Subcutaneous abdominal adipose tissue (tissue), 5 donors: Measurements from ENCODE around the gene ABCB10.
"Not testable (repeated sequence)": the region's sequence is repeated elsewhere in the genome, so short reads cannot be mapped to it uniquely, and the experiment has no call there.

Source experiments
- H3K27ac ChIP-seq: one replicate; pipeline ENCODE4 v1.7.0; 2013; ENCODE audit warnings: low read depth, mild to moderate bottlenecking, inconsistent platforms, low read length, moderate library complexity
- H3K27me3 ChIP-seq, 5 donors: one replicate each; pipeline ENCODE4 v1.7.0; 2013; ENCODE audit warnings: low read length in 5 of 5, inconsistent platforms in 1 of 5; ENCODE audit not compliant: control insufficient read depth in 5 of 5, insufficient read depth in 4 of 5
- H3K36me3 ChIP-seq, 5 donors: one replicate each; pipeline ENCODE4 v1.7.0; 2013; ENCODE audit warnings: low read length in 5 of 5; ENCODE audit not compliant: control insufficient read depth in 5 of 5, insufficient read depth in 5 of 5
- H3K4me1 ChIP-seq, 5 donors: one replicate each; pipeline ENCODE4 v1.7.0; 2013; ENCODE audit warnings: low read length in 5 of 5, mild to moderate bottlenecking in 3 of 5, moderate library complexity in 1 of 5; ENCODE audit not compliant: control insufficient read depth in 5 of 5, insufficient read depth in 5 of 5
- H3K4me3 ChIP-seq, 5 donors: one replicate each; pipeline ENCODE4 v1.7.0; 2013; ENCODE audit warnings: low read length in 5 of 5, low read depth in 1 of 5
- H3K9ac ChIP-seq, 5 donors: one replicate each; pipeline ENCODE4 v1.7.0; 2013; ENCODE audit warnings: low read length in 5 of 5, mild to moderate bottlenecking in 4 of 5, moderate library complexity in 3 of 5
- H3K9me3 ChIP-seq, 5 donors: one replicate each; pipeline ENCODE4 v1.7.0; 2013; ENCODE audit warnings: low read length in 5 of 5; ENCODE audit not compliant: control insufficient read depth in 5 of 5
- donor health status: healthy.
- donor health status: healthy.
- donor health status: healthy.
- donor health status: healthy.
- donor health status: healthy.

Gene ABCB10

DNA sequence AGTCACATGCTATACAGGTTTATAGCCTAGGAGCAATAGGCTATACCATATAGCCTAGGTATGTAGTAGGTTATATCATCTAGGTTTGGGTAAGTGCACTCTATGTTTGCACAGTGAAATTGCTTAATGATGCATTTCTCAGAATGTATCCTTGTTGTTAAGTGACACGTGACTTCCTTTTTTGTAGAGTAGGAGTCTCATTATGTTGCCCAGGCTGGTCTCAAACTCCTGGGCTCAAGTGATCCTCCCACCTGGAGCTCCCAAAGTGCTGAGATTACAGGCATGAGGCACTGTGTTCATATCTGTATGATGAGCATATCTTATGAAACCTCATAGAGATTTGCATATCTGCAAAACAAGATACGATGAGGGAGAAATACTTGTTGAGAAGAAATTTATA is 13.8 kb upstream of the ABCB10 start:
- H3K27ac ChIP-seq = no peak overlapping the region
- no peak overlapping the region for H3K4me3 ChIP-seq
- H3K27me3 ChIP-seq = no peaks in the 10 kb centered on the region
- H3K36me3 ChIP-seq = no peaks in the 10 kb centered on the region
- H3K9ac ChIP-seq = no peak overlapping the region
- H3K9me3 ChIP-seq = no peaks in the 10 kb centered on the region
- peaks cover 0 to 4% (median under 1%) of the 10 kb centered on the region in 5 donors for H3K4me1 ChIP-seq

DNA sequence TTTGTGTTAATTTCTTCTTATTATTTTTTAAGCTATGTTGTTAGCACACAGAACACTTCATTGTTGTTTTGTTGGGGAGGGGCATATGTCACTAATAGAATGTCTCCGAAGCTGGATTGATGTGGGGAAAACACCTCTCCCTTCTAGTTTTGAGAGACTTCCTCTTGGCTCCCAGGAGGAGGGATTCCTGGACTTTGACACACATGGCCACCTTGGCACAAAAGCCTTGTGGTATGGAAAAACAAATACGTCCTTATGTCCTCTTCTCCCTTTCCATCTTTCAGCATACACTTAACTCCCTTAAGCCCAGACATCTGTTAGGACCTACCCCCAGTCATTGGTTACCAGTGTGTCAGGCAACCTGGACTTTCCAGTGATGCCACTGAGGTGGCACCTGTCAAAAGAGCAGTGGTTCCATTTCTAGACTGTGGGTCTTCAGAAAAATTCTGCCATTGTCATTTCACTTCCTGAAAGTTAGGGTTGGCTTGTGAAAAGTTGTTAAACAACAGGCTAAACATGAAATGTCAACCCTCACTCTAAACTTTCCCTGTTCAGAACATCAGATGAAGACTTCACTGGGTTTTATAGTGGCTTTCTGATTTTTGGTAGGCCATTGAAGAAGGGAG is 12.5 kb upstream of the ABCB10 start:
- Histone ChIP-seq H3K9me3 (no peaks in the 10 kb centered on the region), H3K4me1 (peaks cover 0 to 9% (median 4%) of the 10 kb centered on the region in 5 donors), H3K27ac (no peak overlapping the region), H3K9ac (no peak overlapping the region), H3K36me3 (no peaks in the 10 kb centered on the region), H3K27me3 (no peaks in the 10 kb centered on the region), H3K4me3 (no peak overlapping the region)

DNA sequence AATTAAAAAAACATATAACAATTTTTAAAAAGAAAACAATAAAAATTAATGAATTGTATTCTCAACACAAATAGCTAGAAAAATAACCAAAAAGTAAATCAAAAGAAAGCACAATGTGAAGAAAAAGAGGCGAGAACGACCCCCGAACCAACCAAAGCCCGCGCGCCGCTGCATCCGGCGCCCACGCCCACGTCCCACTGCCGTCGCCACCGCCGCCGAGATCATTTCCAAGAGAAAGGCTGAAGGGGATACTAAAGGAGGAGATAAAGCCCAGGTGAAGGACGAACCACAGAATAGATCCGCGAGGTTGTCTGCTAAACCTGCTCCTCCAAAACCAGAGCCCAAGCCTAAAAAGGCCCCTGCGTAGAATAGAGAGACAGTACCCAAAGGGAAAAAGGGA is 11.8 kb upstream of the ABCB10 start:
- Histone ChIP-seq H3K36me3 (no peaks in the 10 kb centered on the region), H3K4me3 (no peak overlapping the region), H3K4me1 (peaks cover 0 to 9% (median 4%) of the 10 kb centered on the region in 5 donors), H3K9me3 (no peaks in the 10 kb centered on the region), H3K9ac (no peak overlapping the region), H3K27ac (no peak overlapping the region), H3K27me3 (no peaks in the 10 kb centered on the region)

DNA sequence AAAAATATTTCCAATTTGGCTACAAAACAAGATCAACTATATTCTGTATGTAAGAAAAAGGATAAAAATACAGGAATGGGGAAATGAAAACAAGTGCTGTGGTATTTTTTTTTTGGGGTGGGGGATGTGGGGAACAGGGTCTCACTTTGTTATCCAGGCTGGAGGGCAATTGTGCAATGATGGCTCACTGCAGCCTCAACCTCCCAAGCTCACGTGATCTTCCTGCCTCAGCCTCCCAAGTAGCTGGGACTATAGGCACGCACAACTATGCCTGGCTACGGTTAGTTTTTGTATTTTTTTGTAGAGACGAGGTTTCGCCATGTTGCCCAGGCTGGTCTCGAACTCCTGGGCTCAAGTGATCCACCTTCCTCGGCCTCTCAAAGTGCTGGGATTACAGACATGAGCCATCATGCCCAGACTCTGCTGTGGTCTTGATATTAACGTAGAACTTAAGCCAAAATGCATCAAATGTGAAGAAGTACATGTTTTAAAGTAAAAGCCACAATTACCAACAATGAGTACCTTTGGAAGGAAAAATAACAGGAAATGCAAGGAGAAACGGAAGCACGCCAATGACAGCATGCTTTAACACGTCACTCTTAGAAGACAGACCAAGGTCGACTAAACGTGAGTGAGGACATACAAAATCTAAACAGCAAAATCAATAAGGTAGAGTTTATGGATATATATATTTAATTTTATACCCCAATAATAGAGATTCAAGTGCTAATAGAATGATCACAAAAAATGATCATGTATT is 8.8 kb upstream of the ABCB10 start:
- H3K36me3 ChIP-seq = no peaks in the 10 kb centered on the region
- H3K27ac ChIP-seq = no peak overlapping the region
- H3K9me3 ChIP-seq = no peaks in the 10 kb centered on the region
- H3K4me1 ChIP-seq = peaks cover 4 to 18% (median 14%) of the 10 kb centered on the region in 5 donors
- no peaks in the 10 kb centered on the region for H3K27me3 ChIP-seq
- no peak overlapping the region for H3K9ac ChIP-seq
- peak overlapping the region in 3 of 5 donors; percentile 12 to 33 (median 18) for H3K4me3 ChIP-seq

DNA sequence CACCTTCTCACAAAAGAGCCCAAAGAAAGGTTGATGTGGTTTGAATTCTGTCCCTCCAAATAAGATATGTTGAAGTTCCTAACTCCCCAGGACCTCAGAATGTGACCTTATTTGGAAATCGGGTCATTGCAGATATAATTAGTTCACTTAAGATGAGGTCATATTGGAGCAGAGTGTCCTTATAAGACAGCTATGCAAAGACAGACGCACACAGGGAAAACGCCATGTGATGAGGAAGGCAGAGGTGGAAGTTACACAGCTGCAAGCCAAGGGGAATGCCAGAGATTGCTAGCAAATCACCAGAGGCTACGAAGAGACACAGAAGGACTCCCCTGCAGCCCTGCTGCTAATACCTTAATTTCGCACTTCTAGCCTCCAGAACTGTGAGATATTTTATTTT is 5.2 kb upstream of the ABCB10 start:
- Histone ChIP-seq H3K4me1 (peaks cover 6 to 22% (median 21%) of the 10 kb centered on the region in 5 donors), H3K9me3 (no peaks in the 10 kb centered on the region), H3K27ac (peak overlapping the region; percentile 63), H3K36me3 (no peaks in the 10 kb centered on the region), H3K27me3 (peaks cover 0 to 4% (median 0%) of the 10 kb centered on the region in 5 donors), H3K4me3 (peak overlapping the region in 1 of 5 donors; percentile 29), H3K9ac (no peak overlapping the region)

DNA sequence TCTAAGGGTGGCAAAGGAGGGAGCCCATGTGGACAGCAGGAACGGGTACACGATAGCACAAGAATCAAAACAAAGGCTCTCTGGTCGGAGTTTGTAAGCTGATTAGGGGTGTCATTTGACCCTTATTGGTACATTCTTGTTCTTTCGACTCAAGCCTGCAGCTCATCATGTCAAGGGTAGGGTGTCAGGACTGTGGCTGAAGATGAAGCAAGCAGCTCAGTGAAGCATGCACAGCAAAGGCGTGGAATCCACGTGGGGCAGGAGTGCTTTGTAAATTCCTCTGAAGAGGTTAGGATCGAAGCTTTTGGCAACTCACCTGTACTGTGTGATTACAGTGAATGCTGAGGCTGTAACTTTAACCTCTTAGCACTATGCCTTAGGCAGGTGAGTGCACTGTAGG is 4.7 kb upstream of the ABCB10 start:
- H3K9me3 ChIP-seq = no peaks in the 10 kb centered on the region
- H3K9ac ChIP-seq = no peak overlapping the region
- peaks cover 0 to 4% (median 0%) of the 10 kb centered on the region in 5 donors for H3K27me3 ChIP-seq
- peaks cover 6 to 22% (median 21%) of the 10 kb centered on the region in 5 donors for H3K4me1 ChIP-seq
- peak overlapping the region in 1 of 5 donors; percentile 0 for H3K4me3 ChIP-seq
- no peaks in the 10 kb centered on the region for H3K36me3 ChIP-seq
- peak overlapping the region; percentile 63 for H3K27ac ChIP-seq

DNA sequence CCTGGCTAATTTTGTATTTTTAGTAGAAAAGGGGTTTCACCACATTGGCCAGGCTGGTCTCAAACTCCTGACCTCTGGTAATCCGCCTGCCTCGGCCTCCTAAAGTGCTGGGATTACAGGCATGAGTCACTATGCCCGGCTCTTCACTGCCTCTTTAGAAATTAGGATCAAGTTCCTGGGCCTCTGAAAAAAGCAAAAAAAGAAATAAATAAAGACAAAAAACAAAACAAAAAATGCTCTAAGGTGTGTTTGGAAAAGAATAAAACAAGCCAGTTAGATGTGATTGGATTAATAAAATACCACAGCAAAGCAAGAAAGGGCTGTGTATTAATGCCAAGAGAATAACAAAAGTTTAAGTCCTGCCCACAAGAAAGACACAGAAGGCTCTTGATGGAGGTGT is 4.2 kb upstream of the ABCB10 start:
- Histone ChIP-seq H3K27me3 (peaks cover 0 to 4% (median 0%) of the 10 kb centered on the region in 5 donors), H3K4me3 (no peak overlapping the region), H3K27ac (peak overlapping the region; percentile 63), H3K36me3 (no peaks in the 10 kb centered on the region), H3K9me3 (no peaks in the 10 kb centered on the region), H3K4me1 (peaks cover 6 to 24% (median 22%) of the 10 kb centered on the region in 5 donors), H3K9ac (no peak overlapping the region)

DNA sequence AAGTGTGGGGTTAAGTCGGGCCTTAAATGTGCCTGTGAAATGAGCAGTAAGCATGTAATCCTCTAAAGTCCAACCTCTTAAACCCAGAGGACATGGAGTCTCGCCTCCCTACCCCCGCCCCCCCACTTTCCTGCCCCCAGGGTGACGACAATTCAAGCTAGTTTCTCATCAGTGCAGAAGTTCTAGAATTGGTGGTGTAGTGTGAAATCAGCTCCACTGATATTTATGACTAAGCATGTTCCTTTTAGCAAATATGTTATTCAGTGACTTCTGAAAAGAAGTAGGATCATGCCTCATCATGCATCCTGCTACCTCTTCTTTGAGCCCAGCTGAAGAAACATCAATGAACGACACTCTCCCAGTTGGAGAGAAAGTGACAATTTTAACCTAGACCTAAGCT is 2.6 kb upstream of the ABCB10 start:
- Histone ChIP-seq H3K36me3 (no peaks in the 10 kb centered on the region), H3K9me3 (no peaks in the 10 kb centered on the region), H3K4me3 (no peak overlapping the region), H3K27me3 (peaks cover 0 to 4% (median 0%) of the 10 kb centered on the region in 5 donors), H3K9ac (no peak overlapping the region), H3K27ac (no peak overlapping the region), H3K4me1 (peaks cover 15 to 35% (median 33%) of the 10 kb centered on the region in 5 donors)

DNA sequence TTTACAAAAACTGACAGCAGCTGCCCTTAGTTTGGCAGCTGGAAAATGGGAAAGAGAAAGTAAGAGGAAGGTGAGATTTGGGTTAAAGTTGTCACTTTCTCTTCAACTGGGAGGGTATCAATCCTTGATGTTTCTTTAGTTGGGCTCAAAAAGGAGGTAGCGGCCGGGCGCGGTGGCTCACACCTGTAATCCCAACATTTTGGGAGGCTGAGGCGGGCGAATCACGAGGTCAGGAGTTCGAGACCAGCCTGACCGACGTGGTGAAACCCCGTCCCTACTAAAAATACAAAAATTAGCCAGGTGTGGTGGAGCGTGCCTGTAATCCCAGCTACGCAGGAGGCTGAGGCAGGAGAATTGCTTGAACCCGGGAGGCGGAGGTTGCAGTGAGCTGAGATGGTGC is 1.6 kb upstream of the ABCB10 start:
- H3K36me3 ChIP-seq, H3K27me3 ChIP-seq, H3K27ac ChIP-seq, H3K9me3 ChIP-seq, H3K9ac ChIP-seq, H3K4me3 ChIP-seq: not testable (repeated sequence)
- H3K4me1 ChIP-seq = peaks cover 15 to 39% (median 36%) of the 10 kb centered on the region in 5 donors

DNA sequence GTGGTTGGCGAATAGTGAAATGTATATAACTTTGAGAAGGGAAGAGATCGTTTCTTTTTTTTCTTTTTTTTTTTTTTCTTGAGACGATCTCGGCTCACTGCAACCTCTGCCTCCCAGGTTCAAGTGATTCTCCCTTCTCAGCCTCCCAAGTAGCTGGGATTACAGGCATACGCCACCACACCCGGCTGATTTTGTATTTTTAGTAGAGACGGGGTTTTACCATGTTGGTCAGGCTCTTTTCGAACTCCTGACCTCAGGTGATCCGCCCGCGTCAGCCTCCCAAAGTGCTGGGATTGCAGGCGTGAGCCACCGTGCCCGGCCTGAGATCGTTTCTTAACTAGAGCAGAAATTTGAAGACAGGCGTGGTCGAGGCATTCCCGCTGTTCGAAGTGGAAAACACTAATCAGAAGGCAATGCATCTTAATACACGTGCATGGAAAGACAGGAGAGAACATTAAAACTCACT is 862 bp upstream of the ABCB10 start:
- H3K9me3 ChIP-seq, H3K36me3 ChIP-seq, H3K27me3 ChIP-seq: not testable (repeated sequence)
- Histone ChIP-seq H3K4me1 (peaks cover 15 to 45% (median 40%) of the 10 kb centered on the region in 5 donors), H3K9ac (peak overlapping the region in 4 of 5 donors; percentile 73 to 85 (median 74)), H3K4me3 (peak overlapping the region; percentile 72 to 91 (median 83)), H3K27ac (peak overlapping the region; percentile 81)
